HG03060 (cell line): ENCODE data around the gene DHCR24.

Source experiments
- ATAC-seq: cut with Tn5 transposase; IDR thresholded peaks from one replicate; pipeline ENCODE4 v1.9.1; 2021; ENCODE audit warnings: low read depth, moderate number of reproducible peaks; ENCODE audit not compliant: unreplicated experiment

Gene DHCR24

GRCh38 chr1:54848134-54848948 is 38.7 kb downstream of the DHCR24 start:
- no peak for ATAC-seq

- ATAC-seq, result no peak
Measured at GRCh38 chr1:54846716-54847284, 40.2 kb downstream of the DHCR24 start.

GRCh38 chr1:54846301-54846700 is 40.7 kb downstream of the DHCR24 start:
- ATAC-seq, result no peak

- ATAC-seq, result no peak
Measured at GRCh38 chr1:54845772-54846171, 41.2 kb downstream of the DHCR24 start.

GRCh38 chr1:54844564-54844963 is 42.4 kb downstream of the DHCR24 start:
- ATAC-seq, result no peak

- ATAC-seq, result no peak
Measured at GRCh38 chr1:54843449-54843848, 43.5 kb downstream of the DHCR24 start.

GRCh38 chr1:54842963-54843362 is 44.0 kb downstream of the DHCR24 start:
- ATAC-seq, result no peak

GRCh38 chr1:54842206-54842915 is 44.6 kb downstream of the DHCR24 start:
- ATAC-seq, result no peak

- ATAC-seq, result no peak
Measured at GRCh38 chr1:54839824-54840223, 47.2 kb downstream of the DHCR24 start.

GRCh38 chr1:54838565-54839180 is 48.3 kb downstream of the DHCR24 start:
- no peak for ATAC-seq

- ATAC-seq, result no peak
Measured at GRCh38 chr1:54837002-54837853, 49.8 kb downstream of the DHCR24 start.

GRCh38 chr1:54836594-54836993 is 50.4 kb downstream of the DHCR24 start:
- no peak for ATAC-seq

GRCh38 chr1:54835970-54836369 is 51.0 kb downstream of the DHCR24 start:
- ATAC-seq, result no peak

GRCh38 chr1:54835131-54835898 is 51.7 kb downstream of the DHCR24 start:
- ATAC-seq, result no peak

GRCh38 chr1:54834007-54834541 is 52.9 kb downstream of the DHCR24 start:
- ATAC-seq, result no peak

GRCh38 chr1:54833121-54833520 is 53.9 kb downstream of the DHCR24 start:
- ATAC-seq, result no peak

- ATAC-seq, result no peak
Measured at GRCh38 chr1:54826226-54826816, 60.7 kb downstream of the DHCR24 start.

- ATAC-seq, result no peak
Measured at GRCh38 chr1:54825696-54826095, 61.3 kb downstream of the DHCR24 start.

GRCh38 chr1:54823670-54824069 is 63.3 kb downstream of the DHCR24 start:
- ATAC-seq, result no peak
